ENCODE measurements around the gene PRKN.

The PRKN gene

DNA sequence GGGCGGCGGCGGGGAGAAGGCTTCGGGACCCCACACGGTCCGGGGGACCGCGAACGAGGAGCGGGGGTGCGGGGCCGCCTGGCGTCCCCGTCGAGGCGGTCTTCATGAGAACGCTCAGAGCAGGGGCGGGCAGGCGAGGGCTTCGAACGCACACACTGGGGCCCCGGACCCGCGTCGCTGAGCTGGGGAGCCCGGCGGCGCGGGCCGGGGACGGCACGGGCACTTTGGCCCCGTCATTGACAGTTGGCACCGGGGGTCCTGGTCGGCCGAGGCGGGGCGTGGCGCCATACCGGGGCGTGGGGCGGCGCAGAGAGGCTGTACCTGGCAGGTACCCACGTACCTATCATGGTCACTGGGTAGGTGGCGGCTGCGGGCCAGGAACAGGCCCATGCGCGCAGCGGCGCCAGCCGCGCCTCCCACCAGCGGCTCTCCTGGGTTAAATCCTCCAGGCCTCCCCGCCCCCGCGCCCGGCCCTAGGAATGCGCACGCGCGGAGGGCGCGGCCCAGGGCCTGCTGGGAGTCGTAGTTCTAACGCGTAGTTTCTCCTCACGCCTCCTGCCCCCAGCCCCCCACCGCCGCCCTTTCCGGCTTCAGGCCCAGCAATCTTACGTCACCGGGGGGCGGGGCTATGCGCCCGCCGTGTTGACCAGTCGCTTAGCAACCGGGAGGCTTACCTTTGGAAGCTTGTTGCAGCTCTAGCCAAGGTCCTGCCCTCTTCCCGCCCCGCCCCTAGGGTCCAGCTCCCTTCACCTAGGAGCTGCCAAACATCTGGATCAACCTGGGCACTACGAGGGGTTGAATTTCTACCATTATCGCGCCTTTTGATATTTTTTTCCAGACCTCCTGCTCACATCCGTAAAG lies at the start of gene PRKN, which contains the start of gene PACRG:
PRKN (minus strand) TSS at position 445 of the 861 bp plus-strand sequence.
PACRG (plus strand) TSS at position 653 of the 861 bp plus-strand sequence.
- DNase-seq (ENCODE audit: low spot score), result peak; percentile 96
- in situ Hi-C loops (cut with MboI; ENCODE audit: low pct_unique_long_range_greater_than_20kb, low sequenced_read_pairs, unreplicated experiment), result no loop called here
- no peak for TF ChIP-seq CTCF (IDR thresholded peaks at IDR 0.05; ENCODE audit: extremely low read depth, insufficient read depth, missing control alignments)

GRCh38 chr6:162777091-162777490 lies 49.5 kb upstream of the PRKN start:
- DNase-seq (ENCODE audit: low spot score), result no peak
- in situ Hi-C loops (cut with MboI; ENCODE audit: low pct_unique_long_range_greater_than_20kb, low sequenced_read_pairs, unreplicated experiment), result no loop called here
- no peak for TF ChIP-seq CTCF (IDR thresholded peaks at IDR 0.05; ENCODE audit: extremely low read depth, insufficient read depth, missing control alignments)

DNA sequence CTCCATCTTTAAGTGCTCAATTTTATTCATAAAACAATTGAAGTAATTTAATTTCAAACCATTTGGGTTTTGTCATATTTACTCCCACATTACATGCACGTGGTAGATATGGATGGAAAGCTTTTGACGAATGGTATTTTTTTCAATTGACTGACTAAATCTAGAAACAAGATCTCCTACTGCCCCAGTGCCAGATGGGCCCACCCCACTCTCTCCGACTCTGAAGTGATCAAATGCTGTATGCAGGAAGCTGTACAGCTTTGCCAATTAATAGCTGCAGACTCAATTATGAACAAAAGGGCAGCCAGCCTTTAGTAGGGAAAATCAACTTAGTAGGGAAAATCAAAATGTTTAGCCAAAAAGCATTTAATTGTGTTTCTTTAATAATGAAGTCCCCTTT lies 46.4 kb upstream of the PRKN start:
- no peak for DNase-seq (ENCODE audit: low spot score)
- in situ Hi-C loops (cut with MboI; ENCODE audit: low pct_unique_long_range_greater_than_20kb, low sequenced_read_pairs, unreplicated experiment), result no loop called here
- no peak for TF ChIP-seq CTCF (IDR thresholded peaks at IDR 0.05; ENCODE audit: extremely low read depth, insufficient read depth, missing control alignments)

- in situ Hi-C loops (cut with MboI; ENCODE audit: low pct_unique_long_range_greater_than_20kb, low sequenced_read_pairs, unreplicated experiment), result no loop called here
- no peak for DNase-seq (ENCODE audit: low spot score)
- no peak for TF ChIP-seq CTCF (IDR thresholded peaks at IDR 0.05; ENCODE audit: extremely low read depth, insufficient read depth, missing control alignments)
These were observed 44.9 kb upstream of the PRKN start for GRCh38 chr6:162772466-162772865.

GRCh38 chr6:162770955-162771354 lies 43.4 kb upstream of the PRKN start:
- TF ChIP-seq CTCF (IDR thresholded peaks at IDR 0.05; ENCODE audit: extremely low read depth, insufficient read depth, missing control alignments), result no peak
- in situ Hi-C loops (cut with MboI; ENCODE audit: low pct_unique_long_range_greater_than_20kb, low sequenced_read_pairs, unreplicated experiment), result no loop called here

DNA sequence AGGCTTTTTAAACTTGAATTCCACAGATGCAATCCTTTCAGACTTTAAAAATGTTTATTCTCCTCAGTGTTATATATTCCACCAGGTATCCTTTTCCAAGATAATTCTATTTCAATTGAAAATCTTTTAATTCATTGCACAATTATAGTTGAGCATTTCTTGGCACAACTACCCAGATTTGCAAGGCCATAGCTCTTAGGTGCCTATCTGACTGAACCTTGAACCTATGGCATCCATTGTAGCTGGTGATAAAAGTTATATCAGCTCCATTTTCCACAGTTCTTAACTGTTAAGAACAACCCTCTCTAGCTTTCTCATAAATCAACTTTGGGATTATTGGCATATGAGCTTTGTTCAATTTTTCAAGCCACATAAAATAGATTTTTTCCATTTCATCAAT lies 42.6 kb upstream of the PRKN start:
- no peak for DNase-seq (ENCODE audit: low spot score)
- TF ChIP-seq CTCF (IDR thresholded peaks at IDR 0.05; ENCODE audit: extremely low read depth, insufficient read depth, missing control alignments), result no peak
- in situ Hi-C loops (cut with MboI; ENCODE audit: low pct_unique_long_range_greater_than_20kb, low sequenced_read_pairs, unreplicated experiment), result no loop called here

More at GRCh38 chr6:162770955-162771354, 43.4 kb upstream of the PRKN start:
- no peak for DNase-seq (ENCODE audit: low spot score)
